Bronchial epithelial cell (primary cell): Measurements from ENCODE around the gene LCN12. TPM values are rescaled to one million over a fixed set of nuclear protein-coding genes. Genes with fewer than 3 reads are reported as not detected.

Experiments used
- DNase-seq: peaks from one replicate; pipeline ENCODE4 v3.0.0-alpha.2; 2010; ENCODE audit warnings: low read depth
- FAIRE-seq: peaks from 2 replicates; lab custom pipeline; 2011; peaks lifted over from hg19 to GRCh38; lab: Jason Lieb, UNC
- H3K27me3 ChIP-seq: 2 replicates; pipeline ENCODE4 v1.5.1; 2011; ENCODE audit warnings: low read length; ENCODE audit not compliant: control insufficient read depth, insufficient read depth
- H3K36me3 ChIP-seq: 2 replicates; pipeline ENCODE4 v1.5.1; 2011; ENCODE audit warnings: low read length; ENCODE audit not compliant: control insufficient read depth, insufficient read depth
- H3K4me3 ChIP-seq: 2 replicates; pipeline ENCODE4 v1.5.1; 2011; ENCODE audit warnings: mild to moderate bottlenecking, low read depth, low read length, control low read depth
- total RNA-seq: library from RNA; depleted of rRNA; stranded (reverse); fragments of >200 nt; gene quantifications from 2 replicates; pipeline ENCODE4 v1.2.1, GENCODE V29; 2014
- TF ChIP-seq, protein P1 (sequence below): IDR thresholded peaks from 2 replicates; pipeline ENCODE4 v1.5.1; 2011; ENCODE audit warnings: mild to moderate bottlenecking, moderate library complexity, low read length, control low read depth, inconsistent platforms; ENCODE audit not compliant: insufficient read depth, severe bottlenecking

Gene LCN12
- total RNA-seq, 1 donor from 2014 or later: not detected

DNA sequence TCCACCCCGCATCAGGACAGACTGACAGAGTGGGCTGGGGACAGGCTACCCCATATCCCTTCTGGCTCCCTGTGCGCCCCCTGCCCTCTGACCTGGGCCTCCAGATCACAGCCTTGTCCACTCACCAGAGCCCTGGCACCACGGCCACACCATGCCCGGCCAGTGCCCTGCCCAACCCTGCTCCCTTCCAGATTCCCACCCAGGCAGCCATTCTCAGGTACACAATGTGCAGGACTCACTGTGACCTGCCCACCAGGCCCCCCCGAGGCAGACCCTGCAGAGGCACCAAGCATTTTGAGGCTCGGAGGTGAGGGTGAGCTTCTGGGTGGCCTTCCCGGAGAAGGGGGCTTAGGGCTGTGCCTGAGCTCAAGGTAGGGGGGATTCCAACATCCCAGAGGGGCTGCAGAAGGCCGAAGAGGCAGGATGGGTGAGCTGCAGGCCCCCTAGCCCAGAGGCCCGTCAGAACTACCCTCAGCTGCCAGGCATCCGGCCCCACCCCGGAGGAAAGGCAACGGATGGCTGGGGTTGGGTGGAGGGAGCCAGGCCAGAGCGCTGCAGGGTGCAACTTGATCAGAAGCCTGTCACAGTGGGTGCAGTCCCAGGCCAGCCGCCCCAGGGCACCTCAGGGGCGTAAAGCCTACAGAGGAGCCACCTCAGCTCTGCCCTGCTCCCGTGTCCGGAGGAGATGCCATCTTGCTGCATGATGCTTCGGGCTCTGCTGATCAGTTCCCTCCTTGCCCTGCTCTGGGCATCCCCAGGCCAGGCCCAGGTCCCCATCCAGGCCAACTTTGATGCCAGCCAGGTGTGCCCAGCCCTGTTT lies 30.4 kb downstream of the LCN12 start, which contains the start of gene LCNL1:
TSS of gene LCNL1 (plus strand) at position 762 of the 820 bp plus-strand sequence. CDS start 594 bp downstream, outside the sequence.
- Histone ChIP-seq H3K4me3 (no peak within 1 kb of the TSS), H3K36me3 (no peaks in the 10 kb centered on the region), H3K27me3 (peaks cover 10% of the 10 kb centered on the region)
- no peak for DNase-seq
- TF ChIP-seq, protein P1, sequence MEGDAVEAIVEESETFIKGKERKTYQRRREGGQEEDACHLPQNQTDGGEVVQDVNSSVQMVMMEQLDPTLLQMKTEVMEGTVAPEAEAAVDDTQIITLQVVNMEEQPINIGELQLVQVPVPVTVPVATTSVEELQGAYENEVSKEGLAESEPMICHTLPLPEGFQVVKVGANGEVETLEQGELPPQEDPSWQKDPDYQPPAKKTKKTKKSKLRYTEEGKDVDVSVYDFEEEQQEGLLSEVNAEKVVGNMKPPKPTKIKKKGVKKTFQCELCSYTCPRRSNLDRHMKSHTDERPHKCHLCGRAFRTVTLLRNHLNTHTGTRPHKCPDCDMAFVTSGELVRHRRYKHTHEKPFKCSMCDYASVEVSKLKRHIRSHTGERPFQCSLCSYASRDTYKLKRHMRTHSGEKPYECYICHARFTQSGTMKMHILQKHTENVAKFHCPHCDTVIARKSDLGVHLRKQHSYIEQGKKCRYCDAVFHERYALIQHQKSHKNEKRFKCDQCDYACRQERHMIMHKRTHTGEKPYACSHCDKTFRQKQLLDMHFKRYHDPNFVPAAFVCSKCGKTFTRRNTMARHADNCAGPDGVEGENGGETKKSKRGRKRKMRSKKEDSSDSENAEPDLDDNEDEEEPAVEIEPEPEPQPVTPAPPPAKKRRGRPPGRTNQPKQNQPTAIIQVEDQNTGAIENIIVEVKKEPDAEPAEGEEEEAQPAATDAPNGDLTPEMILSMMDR: no peak
- FAIRE-seq: no peak

DNA sequence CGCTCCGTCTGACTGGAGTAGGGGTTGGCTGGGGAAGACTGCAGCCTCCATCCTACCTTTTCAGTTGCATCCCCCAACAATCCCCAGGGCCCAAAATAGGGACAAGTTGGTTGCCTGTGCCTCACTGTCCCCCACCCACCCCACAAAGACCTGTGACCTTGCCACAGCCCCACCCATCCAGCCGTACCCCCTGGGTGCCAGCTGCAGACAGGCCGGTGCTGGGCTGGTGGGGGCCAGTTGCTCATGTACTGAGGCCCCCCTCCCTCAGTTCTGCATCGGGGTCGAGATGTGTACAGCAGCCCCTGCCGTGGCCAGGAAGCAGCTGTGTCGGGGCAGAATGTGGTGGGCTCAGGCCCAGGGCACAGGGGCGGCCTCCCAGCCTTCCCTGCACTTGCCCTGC lies 31.1 kb downstream of the LCN12 start:
- DNase-seq (no peak), FAIRE-seq (no peak)
- H3K27me3 ChIP-seq: peaks cover 10% of the 10 kb centered on the region
- H3K4me3 ChIP-seq: no peak overlapping the region
- H3K36me3 ChIP-seq: no peaks in the 10 kb centered on the region
- TF ChIP-seq, protein P1: no peak

DNA sequence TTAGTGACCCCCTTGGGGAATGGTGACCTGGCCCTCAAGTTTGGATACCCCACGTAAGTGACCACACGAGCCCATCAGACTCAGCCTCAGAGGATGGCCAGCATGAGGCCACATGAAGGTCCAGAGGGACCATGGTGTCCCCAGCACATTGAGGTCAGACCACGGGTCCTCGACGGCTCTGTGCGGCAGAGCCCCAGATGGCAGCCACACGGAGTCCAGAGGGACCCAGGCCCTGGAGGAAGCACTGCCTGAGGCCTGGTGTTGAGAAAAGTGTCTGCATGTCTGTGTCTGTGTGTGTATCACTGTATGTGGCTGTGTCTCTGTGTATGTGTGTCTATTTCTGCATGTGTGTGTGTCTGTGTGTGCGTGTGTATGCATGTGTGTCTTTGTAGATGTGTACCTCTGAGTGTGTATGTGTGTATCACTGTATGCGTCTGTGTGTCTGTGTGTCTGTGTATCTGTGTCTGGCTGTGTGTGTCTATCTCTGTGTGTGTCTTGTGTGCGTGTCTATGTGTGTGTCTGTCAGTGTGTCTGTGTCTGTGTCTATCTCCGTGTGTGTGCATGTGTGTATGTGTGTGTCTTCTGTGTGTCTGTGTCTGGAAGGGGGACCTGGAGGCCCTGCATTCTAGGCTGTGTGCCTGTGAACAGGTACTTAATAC lies 31.7 kb downstream of the LCN12 start:
- Histone ChIP-seq H3K36me3 (no peaks in the 10 kb centered on the region), H3K4me3 (no peak overlapping the region), H3K27me3 (peaks cover 10% of the 10 kb centered on the region)
- FAIRE-seq (peak; percentile 95), DNase-seq (no peak)
- TF ChIP-seq, protein P1: no peak

DNA sequence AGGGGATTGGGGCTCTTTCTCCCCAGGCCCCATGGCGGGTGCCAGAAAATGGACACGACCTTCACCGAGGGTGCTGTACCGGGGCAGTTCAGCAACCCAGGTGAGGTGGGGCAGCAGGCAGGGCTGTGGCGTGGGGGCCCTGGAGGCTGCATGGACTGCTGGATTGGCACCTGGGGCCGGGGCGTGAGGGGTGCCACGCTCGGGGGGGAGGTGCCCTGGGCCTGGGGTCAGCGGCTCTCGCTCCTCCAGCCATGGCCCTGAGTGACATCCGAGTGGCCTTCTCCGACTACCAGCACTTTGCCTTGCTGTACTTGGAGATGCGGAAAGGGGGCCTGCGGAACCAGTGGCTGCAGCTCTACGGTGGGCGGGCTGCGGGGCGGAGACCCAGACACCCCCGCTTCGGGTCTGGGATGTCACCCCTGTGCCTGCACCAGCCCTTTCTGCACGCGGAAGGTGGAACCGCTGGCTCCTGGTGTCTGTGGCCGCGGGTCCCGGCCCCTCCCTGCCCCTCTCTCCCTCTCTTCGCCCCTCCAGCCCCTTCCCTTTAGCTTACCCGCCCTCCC lies 32.5 kb downstream of the LCN12 start:
- H3K27me3 ChIP-seq: peaks cover 10% of the 10 kb centered on the region

DNA sequence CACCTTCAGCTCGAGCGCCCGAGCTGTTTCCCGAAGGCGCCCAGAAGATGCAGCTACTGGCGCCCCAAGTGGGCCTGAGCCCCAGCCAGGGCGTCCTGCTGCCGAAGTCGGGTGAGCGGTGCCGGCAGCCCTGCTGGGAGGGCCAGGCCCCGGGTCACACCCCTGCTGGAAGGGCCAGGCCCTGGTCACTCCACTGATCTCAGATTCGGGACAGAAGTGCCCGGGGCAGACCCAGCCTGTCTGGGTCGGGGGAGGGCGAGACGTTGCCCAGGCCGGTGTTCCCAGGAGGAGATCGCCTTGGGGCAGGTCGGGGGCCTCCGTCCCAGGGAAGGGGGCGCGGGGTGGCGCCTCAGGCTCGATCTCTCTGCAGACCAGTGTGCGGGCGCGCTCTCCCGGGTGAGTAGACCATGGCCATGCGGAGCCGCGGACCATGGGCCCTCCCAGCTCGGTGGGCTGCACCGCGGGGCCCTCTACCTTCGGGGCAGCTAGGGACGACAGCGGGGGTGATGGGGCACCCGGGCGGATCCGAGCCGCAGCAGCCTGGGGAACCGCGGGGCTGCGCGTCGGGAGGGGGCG lies 33.0 kb downstream of the LCN12 start:
- no peak for DNase-seq
- H3K36me3 ChIP-seq: no peaks in the 10 kb centered on the region
- FAIRE-seq: no peak
- H3K4me3 ChIP-seq: no peak overlapping the region
- peaks cover 10% of the 10 kb centered on the region for H3K27me3 ChIP-seq
- TF ChIP-seq, protein P1: no peak

More for the DNA sequence above, 32.5 kb downstream of the LCN12 start:
- FAIRE-seq: no peak
- TF ChIP-seq, protein P1: no peak
- Histone ChIP-seq H3K4me3 (no peak overlapping the region), H3K36me3 (no peaks in the 10 kb centered on the region)
- no peak for DNase-seq
